ENCODE data around the gene WDR6. TPM values are rescaled to one million over a fixed set of nuclear protein-coding genes. Genes with fewer than 3 reads are reported as not detected.

Gene WDR6
- total RNA-seq, 1 experiment from 2014 or later, result 88.5 TPM

DNA sequence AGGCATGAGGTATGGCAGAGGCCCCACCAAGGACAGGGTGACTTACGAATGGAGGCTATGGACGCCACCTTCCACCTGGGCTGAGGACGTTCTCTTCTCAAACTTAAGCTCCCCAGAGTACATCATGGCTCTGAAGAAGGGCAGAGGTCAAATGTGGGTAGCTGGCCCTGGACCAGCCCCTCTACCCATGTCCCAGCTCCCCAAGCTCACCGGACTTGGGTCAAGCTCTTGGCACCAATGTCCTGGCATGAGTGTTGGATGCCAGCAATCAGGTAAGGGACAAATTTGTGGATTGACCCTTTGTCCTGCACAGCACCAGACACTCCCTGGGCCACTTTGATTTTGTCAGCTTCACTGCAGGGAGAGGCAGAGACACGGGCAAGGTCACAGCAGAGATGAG is 17.3 kb downstream of the WDR6 start:
- POLR2A ChIA-PET (ENCODE audit: low non-redundant PET), result no interaction called here
- no peak for DNase-seq (ENCODE audit: low spot score)
- Histone ChIP-seq H3K4me3 (ENCODE audit: low read depth, low read length, poor library complexity, severe bottlenecking) (no peak overlapping the region), H3K4me1 (ENCODE audit: insufficient read depth, low read length, poor library complexity, severe bottlenecking) (peaks cover 6% of the 10 kb centered on the region), H3K36me3 (ENCODE audit: insufficient read depth, low read length, poor library complexity, severe bottlenecking) (peaks cover 21% of the 10 kb centered on the region), H3K27me3 (replicated peaks; ENCODE audit: insufficient read depth, low read depth, low read length, poor library complexity) (no peaks in the 10 kb centered on the region), H3K9me3 (ENCODE audit: low read depth, low read length, poor library complexity, severe bottlenecking) (no peaks in the 10 kb centered on the region), H3K27ac (ENCODE audit: low read depth, low read length, poor library complexity, severe bottlenecking) (no peak overlapping the region)
- CTCF ChIA-PET, result no interaction called here
- TSS peak; percentile 7 for BruUV-seq (replicated peaks)
- TF ChIP-seq, protein P1, sequence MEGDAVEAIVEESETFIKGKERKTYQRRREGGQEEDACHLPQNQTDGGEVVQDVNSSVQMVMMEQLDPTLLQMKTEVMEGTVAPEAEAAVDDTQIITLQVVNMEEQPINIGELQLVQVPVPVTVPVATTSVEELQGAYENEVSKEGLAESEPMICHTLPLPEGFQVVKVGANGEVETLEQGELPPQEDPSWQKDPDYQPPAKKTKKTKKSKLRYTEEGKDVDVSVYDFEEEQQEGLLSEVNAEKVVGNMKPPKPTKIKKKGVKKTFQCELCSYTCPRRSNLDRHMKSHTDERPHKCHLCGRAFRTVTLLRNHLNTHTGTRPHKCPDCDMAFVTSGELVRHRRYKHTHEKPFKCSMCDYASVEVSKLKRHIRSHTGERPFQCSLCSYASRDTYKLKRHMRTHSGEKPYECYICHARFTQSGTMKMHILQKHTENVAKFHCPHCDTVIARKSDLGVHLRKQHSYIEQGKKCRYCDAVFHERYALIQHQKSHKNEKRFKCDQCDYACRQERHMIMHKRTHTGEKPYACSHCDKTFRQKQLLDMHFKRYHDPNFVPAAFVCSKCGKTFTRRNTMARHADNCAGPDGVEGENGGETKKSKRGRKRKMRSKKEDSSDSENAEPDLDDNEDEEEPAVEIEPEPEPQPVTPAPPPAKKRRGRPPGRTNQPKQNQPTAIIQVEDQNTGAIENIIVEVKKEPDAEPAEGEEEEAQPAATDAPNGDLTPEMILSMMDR (conservative IDR thresholded peaks at IDR 0.05; ENCODE audit: low read depth, low read length), result no peak
- TF ChIP-seq EZH2 (IDR thresholded peaks at IDR 0.05; ENCODE audit: borderline replicate concordance, low read depth, low read length, poor library complexity, severe bottlenecking), result no peak
- intact Hi-C loops (cut with micrococcal nuclease; ENCODE audit: unreplicated experiment), result no loop called here

DNA sequence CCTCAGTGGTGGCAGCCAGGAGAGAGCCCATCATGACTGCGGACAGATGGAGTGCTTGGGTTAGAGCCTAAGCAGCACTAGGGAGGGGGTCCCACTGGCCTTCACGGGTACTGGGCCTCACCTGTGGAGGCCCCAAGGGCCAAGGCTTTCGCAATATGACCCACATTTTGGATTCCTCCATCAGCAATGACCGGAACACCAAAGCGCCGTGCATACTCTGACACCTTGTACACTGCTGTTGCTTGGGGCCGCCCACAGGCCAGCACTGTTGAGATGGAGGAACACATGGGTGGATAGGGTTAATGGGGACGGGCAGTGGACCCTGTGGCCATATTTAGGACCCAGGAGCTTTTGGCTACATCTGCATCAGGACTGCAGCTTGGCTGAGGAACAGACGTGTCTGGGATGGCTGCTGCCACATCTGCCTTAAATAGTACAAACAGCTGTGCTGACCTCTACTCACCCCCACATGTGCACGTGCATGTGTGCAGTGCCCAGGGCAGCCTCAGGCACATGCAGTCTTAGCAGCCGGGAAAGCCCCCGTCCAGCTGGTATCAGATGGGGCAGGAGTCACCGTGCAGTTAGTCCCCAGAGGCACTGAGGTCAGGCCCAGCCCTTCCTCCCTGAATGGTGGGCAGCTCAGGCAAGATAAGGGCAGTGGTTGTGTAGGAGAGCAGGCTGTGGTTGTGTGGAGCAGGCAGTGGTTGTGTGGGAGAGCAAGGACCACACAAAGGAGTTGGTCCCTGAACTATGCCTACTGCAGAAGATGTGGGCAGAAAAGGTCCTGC is 18.0 kb downstream of the WDR6 start:
- POLR2A ChIA-PET (ENCODE audit: low non-redundant PET), result no interaction called here

GRCh38 chr3:49025793-49026520 is 18.8 kb downstream of the WDR6 start:
- TF ChIP-seq, protein P1 (conservative IDR thresholded peaks at IDR 0.05; ENCODE audit: low read depth, low read length), result no peak
- TF ChIP-seq EZH2 (IDR thresholded peaks at IDR 0.05; ENCODE audit: borderline replicate concordance, low read depth, low read length, poor library complexity, severe bottlenecking), result no peak
- peaks cover 26% of the 10 kb centered on the region for H3K36me3 ChIP-seq (ENCODE audit: insufficient read depth, low read length, poor library complexity, severe bottlenecking)
- ChIA-PET CTCF (no interaction called here), POLR2A (ENCODE audit: low non-redundant PET) (no interaction called here)
- H3K9me3 ChIP-seq (ENCODE audit: low read depth, low read length, poor library complexity, severe bottlenecking), result no peaks in the 10 kb centered on the region
- no peak for DNase-seq (ENCODE audit: low spot score)
- H3K27me3 ChIP-seq (replicated peaks; ENCODE audit: insufficient read depth, low read depth, low read length, poor library complexity), result no peaks in the 10 kb centered on the region
- H3K4me1 ChIP-seq (ENCODE audit: insufficient read depth, low read length, poor library complexity, severe bottlenecking), result peaks cover 6% of the 10 kb centered on the region
- H3K4me3 ChIP-seq (ENCODE audit: low read depth, low read length, poor library complexity, severe bottlenecking), result no peak overlapping the region
- intact Hi-C loops (cut with micrococcal nuclease; ENCODE audit: unreplicated experiment), result no loop called here
- BruUV-seq (replicated peaks), result no TSS peak
- H3K27ac ChIP-seq (ENCODE audit: low read depth, low read length, poor library complexity, severe bottlenecking), result no peak overlapping the region

More for the DNA sequence above, 18.0 kb downstream of the WDR6 start:
- CTCF ChIA-PET, result no interaction called here
- H3K9me3 ChIP-seq (ENCODE audit: low read depth, low read length, poor library complexity, severe bottlenecking), result no peaks in the 10 kb centered on the region
- H3K27ac ChIP-seq (ENCODE audit: low read depth, low read length, poor library complexity, severe bottlenecking), result no peak overlapping the region
- no TSS peak for BruUV-seq (replicated peaks)
- no peaks in the 10 kb centered on the region for H3K27me3 ChIP-seq (replicated peaks; ENCODE audit: insufficient read depth, low read depth, low read length, poor library complexity)
- peaks cover 26% of the 10 kb centered on the region for H3K36me3 ChIP-seq (ENCODE audit: insufficient read depth, low read length, poor library complexity, severe bottlenecking)
- H3K4me1 ChIP-seq (ENCODE audit: insufficient read depth, low read length, poor library complexity, severe bottlenecking), result peaks cover 6% of the 10 kb centered on the region
- no peak for DNase-seq (ENCODE audit: low spot score)
- H3K4me3 ChIP-seq (ENCODE audit: low read depth, low read length, poor library complexity, severe bottlenecking), result no peak overlapping the region
- intact Hi-C loops (cut with micrococcal nuclease; ENCODE audit: unreplicated experiment), result no loop called here
- TF ChIP-seq, protein P1 (conservative IDR thresholded peaks at IDR 0.05; ENCODE audit: low read depth, low read length), result no peak
- no peak for TF ChIP-seq EZH2 (IDR thresholded peaks at IDR 0.05; ENCODE audit: borderline replicate concordance, low read depth, low read length, poor library complexity, severe bottlenecking)

All from A673 (cell line).